22Rv1 (cell line): ENCODE measurements around the gene EMID1.

Experiments
- H3K27ac ChIP-seq: fragments of 450-650 bp; 2 replicates; pipeline ENCODE4 v1.5.1; 2017
- ZFX ChIP-seq: fragments of 450-650 bp; IDR thresholded peaks from 2 replicates; pipeline ENCODE4 v1.6.1; 2017; ENCODE audit warnings: antibody characterized with exemption, borderline replicate concordance
- TF ChIP-seq, protein P1 (sequence below): fragments of 450-650 bp; IDR thresholded peaks from 2 replicates; pipeline ENCODE4 v1.5.1; 2017; ENCODE audit warnings: mild to moderate bottlenecking

The EMID1 gene

DNA sequence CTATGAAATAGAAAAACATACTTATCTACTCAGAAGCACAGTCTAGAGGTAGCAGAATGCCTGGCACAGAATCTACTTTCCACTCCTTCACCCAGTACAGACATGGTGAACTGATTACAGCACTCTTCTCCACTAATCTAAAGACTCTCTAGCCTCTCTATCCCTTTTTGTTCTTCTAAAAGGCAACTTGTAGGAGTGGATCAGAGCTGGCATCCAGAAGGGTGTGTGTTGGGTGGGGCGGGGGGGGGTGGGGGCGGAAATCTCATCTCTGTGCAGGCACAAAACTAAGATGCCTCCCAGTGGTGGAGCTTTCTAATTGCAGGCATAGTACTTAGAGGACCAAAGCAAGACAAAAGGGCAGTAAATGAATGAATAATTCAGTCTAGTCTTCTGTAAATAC, 11.5 kb upstream of the EMID1 start:
- TF ChIP-seq, protein P1, sequence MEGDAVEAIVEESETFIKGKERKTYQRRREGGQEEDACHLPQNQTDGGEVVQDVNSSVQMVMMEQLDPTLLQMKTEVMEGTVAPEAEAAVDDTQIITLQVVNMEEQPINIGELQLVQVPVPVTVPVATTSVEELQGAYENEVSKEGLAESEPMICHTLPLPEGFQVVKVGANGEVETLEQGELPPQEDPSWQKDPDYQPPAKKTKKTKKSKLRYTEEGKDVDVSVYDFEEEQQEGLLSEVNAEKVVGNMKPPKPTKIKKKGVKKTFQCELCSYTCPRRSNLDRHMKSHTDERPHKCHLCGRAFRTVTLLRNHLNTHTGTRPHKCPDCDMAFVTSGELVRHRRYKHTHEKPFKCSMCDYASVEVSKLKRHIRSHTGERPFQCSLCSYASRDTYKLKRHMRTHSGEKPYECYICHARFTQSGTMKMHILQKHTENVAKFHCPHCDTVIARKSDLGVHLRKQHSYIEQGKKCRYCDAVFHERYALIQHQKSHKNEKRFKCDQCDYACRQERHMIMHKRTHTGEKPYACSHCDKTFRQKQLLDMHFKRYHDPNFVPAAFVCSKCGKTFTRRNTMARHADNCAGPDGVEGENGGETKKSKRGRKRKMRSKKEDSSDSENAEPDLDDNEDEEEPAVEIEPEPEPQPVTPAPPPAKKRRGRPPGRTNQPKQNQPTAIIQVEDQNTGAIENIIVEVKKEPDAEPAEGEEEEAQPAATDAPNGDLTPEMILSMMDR: peak; percentile 22; the same call in 1 of the 2 replicates
- TF ChIP-seq ZFX: no peak
- no peak overlapping the region for H3K27ac ChIP-seq

DNA sequence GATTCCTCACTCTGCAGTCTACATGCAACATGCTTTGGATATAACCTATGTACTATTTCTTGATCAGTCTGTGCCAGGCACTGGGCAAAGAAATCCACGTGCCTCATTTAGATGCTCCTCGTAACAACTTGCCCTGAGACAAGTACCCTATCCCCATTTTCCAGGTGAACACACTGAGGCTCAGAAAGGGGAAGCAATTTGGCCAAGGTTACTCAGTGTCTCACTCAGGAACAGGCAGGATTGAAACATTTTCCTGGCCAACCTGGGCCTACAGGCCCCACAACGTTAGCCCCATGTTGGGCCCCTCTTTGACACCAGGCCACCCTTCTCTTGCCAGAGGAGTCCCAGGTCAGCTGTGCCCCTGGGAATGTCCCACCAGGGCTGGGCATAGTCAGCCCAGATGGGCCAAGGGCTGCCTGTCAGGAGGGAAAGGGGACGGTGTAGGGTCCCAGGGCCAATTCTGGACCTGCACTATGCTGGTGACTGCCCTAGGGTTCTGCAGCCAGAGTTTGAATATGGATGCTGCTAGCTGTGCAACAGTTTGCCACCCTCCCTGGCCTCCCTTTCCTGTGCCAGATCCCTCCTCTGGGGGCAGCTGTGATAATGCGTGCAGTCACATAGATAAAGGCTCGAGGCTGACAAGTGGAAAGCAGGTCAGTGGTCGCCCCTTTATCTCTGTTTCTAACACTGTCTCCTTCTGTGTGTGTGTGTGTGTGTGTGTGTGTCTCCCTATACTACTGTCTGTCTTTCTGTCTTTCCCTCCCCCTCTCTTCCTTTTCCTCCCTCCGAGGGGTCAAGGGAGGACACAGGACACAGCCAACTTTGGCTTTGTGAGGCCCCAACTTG, 10.4 kb upstream of the EMID1 start:
- TF ChIP-seq, protein P1: no peak
- no peak for TF ChIP-seq ZFX
- no peak overlapping the region for H3K27ac ChIP-seq

DNA sequence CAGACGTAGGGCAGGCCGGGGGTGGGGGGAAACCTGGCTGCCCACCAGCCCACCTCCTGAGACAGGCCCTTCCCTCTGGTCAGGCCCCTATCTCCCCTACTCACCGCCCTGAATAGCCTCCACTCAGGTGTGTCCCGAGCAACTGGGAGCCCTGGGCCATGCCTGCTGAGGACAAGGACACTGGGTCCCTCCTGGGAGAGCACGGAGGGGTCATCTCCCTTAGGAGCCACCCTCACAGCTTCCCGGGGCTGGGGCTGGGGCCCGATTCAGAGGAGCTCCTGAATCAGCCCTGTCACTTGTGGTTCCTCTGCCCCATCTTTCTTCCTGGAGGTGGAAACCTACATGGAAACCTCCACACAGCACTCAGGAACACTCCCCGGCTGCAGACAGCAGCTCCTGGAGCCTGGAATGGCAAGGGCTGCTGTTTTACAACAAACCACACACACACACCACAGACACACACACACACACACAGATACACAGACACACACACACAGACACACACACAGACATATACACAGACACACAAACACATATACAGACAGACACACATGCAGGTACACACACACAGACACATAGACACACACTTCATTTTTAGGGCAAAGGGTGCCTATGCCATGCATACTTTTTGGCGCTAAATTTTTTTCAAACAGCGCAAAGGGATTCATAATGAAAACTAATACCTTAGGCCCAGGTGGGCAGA, 9.6 kb upstream of the EMID1 start:
- no peak overlapping the region for H3K27ac ChIP-seq
- no peak for TF ChIP-seq ZFX
- TF ChIP-seq, protein P1: no peak

DNA sequence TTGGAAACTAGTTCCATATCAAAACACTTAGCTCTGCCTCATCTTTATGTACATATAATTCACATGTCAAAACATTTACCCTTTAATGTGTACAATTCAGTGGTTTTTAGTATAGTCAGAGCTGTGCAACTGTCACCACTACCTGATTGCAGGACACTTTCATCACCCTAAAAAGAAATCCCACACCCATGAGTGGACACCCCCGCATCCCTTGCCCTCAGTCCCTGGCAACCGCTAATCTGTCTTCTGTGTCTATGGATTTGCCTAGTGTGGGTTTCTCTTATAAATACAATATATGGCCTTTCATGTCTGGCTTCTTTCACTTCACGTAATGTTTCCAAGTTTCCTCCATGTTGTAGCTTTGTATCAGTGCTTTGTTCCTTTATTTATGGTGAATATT, 8.6 kb upstream of the EMID1 start:
- TF ChIP-seq, protein P1: no peak
- TF ChIP-seq ZFX: no peak
- H3K27ac ChIP-seq: no peak overlapping the region

- no peak overlapping the region for H3K27ac ChIP-seq
- TF ChIP-seq, protein P1: no peak
- no peak for TF ChIP-seq ZFX
Measured at GRCh38 chr22:29198240-29198639, 7.5 kb upstream of the EMID1 start.

DNA sequence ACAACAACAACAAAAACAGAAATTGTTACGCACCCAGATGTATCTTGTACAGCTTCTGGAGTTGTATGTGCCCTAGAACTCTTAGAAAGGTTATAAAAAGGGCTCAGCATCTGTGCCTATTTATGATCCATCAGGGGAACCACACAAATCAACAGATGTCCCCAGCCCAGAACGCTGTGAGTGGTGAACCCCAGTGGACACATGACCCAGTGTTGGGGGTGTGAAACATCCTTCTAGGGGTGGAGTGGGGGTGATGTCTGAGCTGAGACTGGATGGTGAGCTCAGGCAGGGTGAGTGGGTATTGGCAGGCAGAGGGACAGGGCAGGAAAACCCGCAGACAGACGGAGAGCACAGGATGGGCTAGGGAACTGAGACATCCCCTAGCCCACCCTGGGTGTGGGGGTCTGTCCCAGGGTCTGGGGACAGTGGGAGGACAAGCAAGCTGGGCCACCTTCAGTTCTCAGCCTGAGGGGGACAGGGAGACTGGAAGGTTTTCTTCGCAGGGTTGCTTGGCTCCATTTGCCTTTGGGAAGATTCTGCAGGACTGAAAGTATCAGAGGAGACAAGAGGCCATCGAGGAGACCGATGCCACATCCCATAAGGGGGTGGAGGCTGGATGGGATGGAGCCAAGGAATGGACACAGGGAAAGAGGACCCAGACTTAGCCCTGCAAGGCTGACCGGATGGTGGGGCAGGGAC, 5.8 kb upstream of the EMID1 start:
- TF ChIP-seq ZFX: no peak
- TF ChIP-seq, protein P1: no peak
- no peak overlapping the region for H3K27ac ChIP-seq

- H3K27ac ChIP-seq: no peak overlapping the region
Measured at GRCh38 chr22:29200901-29201300, 4.8 kb upstream of the EMID1 start.

More at GRCh38 chr22:29200901-29201300, 4.8 kb upstream of the EMID1 start:
- TF ChIP-seq, protein P1: no peak
- TF ChIP-seq ZFX: no peak
